ENCODE data around the gene CRYGD.

The CRYGD gene

DNA sequence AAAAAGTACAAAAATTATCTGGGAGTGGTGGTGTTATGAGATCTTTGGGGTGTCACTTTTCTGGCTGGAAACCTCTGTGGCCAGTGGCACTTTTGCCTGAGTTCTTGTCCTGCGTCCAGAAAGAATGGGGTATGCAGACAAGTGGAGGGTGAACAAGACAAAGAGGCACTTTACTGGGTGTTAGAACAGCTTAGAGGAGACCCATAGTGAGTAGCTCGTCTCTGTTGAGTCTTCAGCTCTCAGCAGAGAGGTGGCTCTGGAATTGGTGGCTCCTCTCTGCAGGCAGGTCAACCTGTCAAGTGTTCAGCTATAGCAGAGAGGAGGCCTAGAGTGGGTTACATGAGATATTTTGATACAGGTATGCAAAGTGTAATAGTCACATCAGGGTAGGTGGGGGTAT lies 26.1 kb downstream of the CRYGD start:
- TF ChIP-seq, protein P1, sequence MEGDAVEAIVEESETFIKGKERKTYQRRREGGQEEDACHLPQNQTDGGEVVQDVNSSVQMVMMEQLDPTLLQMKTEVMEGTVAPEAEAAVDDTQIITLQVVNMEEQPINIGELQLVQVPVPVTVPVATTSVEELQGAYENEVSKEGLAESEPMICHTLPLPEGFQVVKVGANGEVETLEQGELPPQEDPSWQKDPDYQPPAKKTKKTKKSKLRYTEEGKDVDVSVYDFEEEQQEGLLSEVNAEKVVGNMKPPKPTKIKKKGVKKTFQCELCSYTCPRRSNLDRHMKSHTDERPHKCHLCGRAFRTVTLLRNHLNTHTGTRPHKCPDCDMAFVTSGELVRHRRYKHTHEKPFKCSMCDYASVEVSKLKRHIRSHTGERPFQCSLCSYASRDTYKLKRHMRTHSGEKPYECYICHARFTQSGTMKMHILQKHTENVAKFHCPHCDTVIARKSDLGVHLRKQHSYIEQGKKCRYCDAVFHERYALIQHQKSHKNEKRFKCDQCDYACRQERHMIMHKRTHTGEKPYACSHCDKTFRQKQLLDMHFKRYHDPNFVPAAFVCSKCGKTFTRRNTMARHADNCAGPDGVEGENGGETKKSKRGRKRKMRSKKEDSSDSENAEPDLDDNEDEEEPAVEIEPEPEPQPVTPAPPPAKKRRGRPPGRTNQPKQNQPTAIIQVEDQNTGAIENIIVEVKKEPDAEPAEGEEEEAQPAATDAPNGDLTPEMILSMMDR (IDR thresholded peaks at IDR 0.05; ENCODE audit: borderline replicate concordance, control extremely low read depth, extremely low read depth, insufficient read depth, missing control alignments): no peak
- DNase-seq (ENCODE audit: low spot score): no peak
- in situ Hi-C loops (cut with MboI; ENCODE audit: low sequenced_read_pairs, unreplicated experiment): no loop called here

DNA sequence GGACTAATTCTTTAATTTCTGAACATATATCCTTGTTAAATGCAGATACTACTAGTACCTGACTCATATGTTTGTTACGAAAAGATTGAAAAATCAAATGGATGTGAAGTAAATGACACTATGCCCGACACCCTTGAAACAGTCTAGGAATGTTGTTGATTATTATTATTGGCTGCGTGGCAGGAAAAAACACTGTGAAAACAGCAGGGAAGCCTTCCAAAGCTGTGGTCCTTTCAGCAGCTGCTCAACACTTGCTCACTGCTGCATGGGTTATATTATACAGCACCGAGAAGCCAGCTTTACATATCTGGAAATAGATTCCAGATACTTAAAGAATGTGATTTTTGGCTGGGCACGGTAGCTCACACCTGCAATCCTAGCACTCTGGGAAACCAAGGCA lies 26.5 kb downstream of the CRYGD start:
- in situ Hi-C loops (cut with MboI; ENCODE audit: low sequenced_read_pairs, unreplicated experiment): no loop called here
- TF ChIP-seq, protein P1 (IDR thresholded peaks at IDR 0.05; ENCODE audit: borderline replicate concordance, control extremely low read depth, extremely low read depth, insufficient read depth, missing control alignments): no peak
- DNase-seq (ENCODE audit: low spot score): no peak

DNA sequence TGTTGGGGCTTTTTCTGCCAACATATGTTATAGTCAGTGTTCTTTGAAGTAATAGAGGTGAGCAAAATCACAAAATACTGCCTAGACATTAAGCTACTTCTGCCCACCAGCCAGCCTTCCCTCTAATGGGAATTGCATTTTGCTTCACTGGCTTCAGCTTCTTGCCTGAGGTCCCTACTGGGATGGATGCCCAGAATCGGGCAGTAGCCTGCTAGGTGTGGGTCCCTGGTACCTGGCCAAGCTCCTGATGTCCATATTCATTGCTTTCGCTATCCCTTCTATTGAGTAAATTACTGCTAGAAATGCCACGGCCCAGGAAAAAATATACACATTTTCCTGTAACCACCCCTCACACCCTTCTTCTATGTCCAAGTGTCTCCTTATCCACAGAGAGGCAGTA lies 27.0 kb downstream of the CRYGD start:
- TF ChIP-seq, protein P1 (IDR thresholded peaks at IDR 0.05; ENCODE audit: borderline replicate concordance, control extremely low read depth, extremely low read depth, insufficient read depth, missing control alignments): no peak
- in situ Hi-C loops (cut with MboI; ENCODE audit: low sequenced_read_pairs, unreplicated experiment): no loop called here
- DNase-seq (ENCODE audit: low spot score): no peak

DNA sequence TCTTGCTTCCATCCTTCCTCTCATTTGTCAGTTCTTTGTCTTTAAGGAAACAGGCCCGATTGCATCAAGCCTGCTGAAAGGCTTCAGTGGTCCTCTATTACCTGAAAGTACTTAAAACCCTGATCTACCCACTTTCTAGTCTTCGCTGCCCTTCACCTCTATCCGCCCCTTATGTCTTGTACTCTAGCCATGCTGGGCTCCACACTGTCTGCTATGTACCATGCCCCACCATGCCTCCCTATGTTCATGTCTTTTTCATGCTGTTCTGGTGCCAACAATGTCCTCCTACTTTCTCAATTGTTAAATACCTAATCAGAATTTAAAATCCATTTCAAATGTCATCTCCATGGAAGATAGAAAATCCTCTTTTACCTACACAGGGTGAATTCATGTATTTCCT lies 28.2 kb downstream of the CRYGD start:
- in situ Hi-C loops (cut with MboI; ENCODE audit: low sequenced_read_pairs, unreplicated experiment): no loop called here
- TF ChIP-seq, protein P1 (IDR thresholded peaks at IDR 0.05; ENCODE audit: borderline replicate concordance, control extremely low read depth, extremely low read depth, insufficient read depth, missing control alignments): no peak
- DNase-seq (ENCODE audit: low spot score): no peak

DNA sequence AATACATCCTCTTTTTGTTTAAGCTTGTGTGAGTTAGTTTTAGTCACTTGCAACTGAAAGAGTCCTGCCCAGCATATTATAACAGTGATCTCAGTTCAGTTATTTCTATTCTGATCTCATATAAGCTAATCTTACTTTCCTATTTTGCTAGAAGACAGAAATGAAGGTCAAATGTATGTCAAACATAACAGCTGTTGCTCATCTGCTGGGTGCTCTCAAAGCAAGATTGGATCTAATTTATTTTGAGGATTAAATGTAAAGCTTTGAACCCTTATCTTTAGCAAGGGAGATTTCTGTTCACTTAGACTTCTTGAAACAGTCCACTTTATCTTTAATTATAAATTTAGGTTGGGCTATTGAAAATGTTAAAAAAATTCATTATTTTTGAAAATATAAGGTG lies 31.2 kb downstream of the CRYGD start:
- in situ Hi-C loops (cut with MboI; ENCODE audit: low sequenced_read_pairs, unreplicated experiment): no loop called here
- no peak for DNase-seq (ENCODE audit: low spot score)
- TF ChIP-seq, protein P1 (IDR thresholded peaks at IDR 0.05; ENCODE audit: borderline replicate concordance, control extremely low read depth, extremely low read depth, insufficient read depth, missing control alignments): no peak

DNA sequence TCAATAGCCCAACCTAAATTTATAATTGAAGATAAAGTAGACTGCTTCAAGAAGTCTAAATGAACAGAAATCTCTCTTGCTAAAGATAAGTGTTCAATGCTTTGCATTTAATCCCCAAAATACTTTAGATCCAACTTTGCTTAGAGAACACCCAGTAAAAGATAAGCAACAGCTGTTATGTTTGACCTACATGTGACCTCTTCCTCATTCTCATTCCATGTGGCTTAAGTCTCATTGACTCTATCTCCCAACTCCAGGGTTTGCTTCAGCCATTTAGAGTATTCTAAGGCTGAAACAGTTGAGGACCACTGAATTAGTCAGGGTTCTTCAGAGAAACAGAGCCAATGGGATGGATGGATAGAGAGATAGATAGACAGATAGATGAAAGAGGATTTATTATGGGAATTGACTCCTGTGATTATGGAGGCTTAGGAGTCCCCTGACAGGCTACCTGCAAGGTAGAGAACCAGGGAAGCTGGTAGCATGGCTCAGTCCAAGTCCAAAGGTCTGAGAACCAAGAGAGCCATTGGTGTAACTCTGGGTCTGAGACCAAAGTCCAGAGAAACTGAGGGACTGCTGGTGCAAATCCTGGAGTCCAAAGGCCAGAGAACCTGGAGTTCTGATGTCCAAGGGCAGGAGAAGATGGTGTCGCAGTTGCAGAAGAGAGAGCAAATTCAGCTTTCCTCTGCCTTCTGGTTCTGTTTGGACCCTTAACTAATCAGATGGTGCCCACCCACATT lies 32.1 kb downstream of the CRYGD start:
- TF ChIP-seq, protein P1 (IDR thresholded peaks at IDR 0.05; ENCODE audit: borderline replicate concordance, control extremely low read depth, extremely low read depth, insufficient read depth, missing control alignments): no peak
- in situ Hi-C loops (cut with MboI; ENCODE audit: low sequenced_read_pairs, unreplicated experiment): no loop called here
- DNase-seq (ENCODE audit: low spot score): no peak

Data from GM13976 (cell line).